PC-9 (cell line): ENCODE measurements around the gene TMIGD2. TPM values are rescaled to one million over a fixed set of nuclear protein-coding genes. Genes with fewer than 3 reads are reported as not detected.

Source experiments
- BruUV-seq: library from RNA; stranded (reverse); fragments of 400-500 nt; replicated peaks from 2 replicates; lab custom pipeline; 2021; lab: Mats Ljungman, UMichigan
- CTCF ChIA-PET: fragments of 300-600 bp; sonication (Branson Sonifier 250); formaldehyde crosslinking; loops from one replicate; lab custom pipeline; 2022; ENCODE audit warnings: antibody characterized with exemption; lab: Charles Lee
- POLR2A ChIA-PET: fragments of 300-600 bp; sonication (Branson Sonifier 250); formaldehyde crosslinking; loops from one replicate; lab custom pipeline; 2022; ENCODE audit warnings: antibody characterized with exemption; ENCODE audit not compliant: unreplicated experiment; lab: Charles Lee
- DNase-seq, 2 experiments: peaks; one replicate each; pipeline versions ENCODE4 v3.0.0 to v3.0.0-alpha.2; 2015 to 2022; ENCODE audit warnings: mixed read lengths in 1 of 2
- H2AFZ ChIP-seq: fragments of 200-600 bp; sonication (generic); 2 replicates; pipeline ENCODE4 v1.8.1; 2017; ENCODE audit warnings: antibody characterized with exemption
- H3F3A ChIP-seq: fragments of 200-600 bp; sonication (generic); 2 replicates; pipeline ENCODE4 v1.8.1; 2017; ENCODE audit warnings: antibody characterized with exemption, mild to moderate bottlenecking, low read depth; ENCODE audit not compliant: insufficient read depth
- H3K27ac ChIP-seq: fragments of 200-600 bp; sonication (generic); 2 replicates; pipeline ENCODE4 v1.6.1; 2016; ENCODE audit warnings: mixed run types
- H3K27me3 ChIP-seq: fragments of 200-600 bp; sonication (generic); 2 replicates; pipeline ENCODE4 v1.6.1; 2016; ENCODE audit warnings: low read depth, mixed run types; ENCODE audit not compliant: insufficient read depth
- H3K36me3 ChIP-seq: fragments of 200-600 bp; sonication (generic); 2 replicates; pipeline ENCODE4 v1.6.1; 2016; ENCODE audit warnings: low read depth, mixed run types
- H3K4me1 ChIP-seq: fragments of 200-600 bp; sonication (generic); replicated peaks from 2 replicates; pipeline ENCODE4 v1.6.1; 2016; ENCODE audit warnings: mixed run types; ENCODE audit not compliant: insufficient read depth
- H3K4me2 ChIP-seq: fragments of 200-600 bp; sonication (generic); 2 replicates; pipeline ENCODE4 v1.6.1; 2017; ENCODE audit warnings: mixed run types
- H3K4me3 ChIP-seq: fragments of 200-600 bp; sonication (generic); 2 replicates; pipeline ENCODE4 v1.6.1; 2016; ENCODE audit warnings: mixed run types
- H3K79me2 ChIP-seq: fragments of 200-600 bp; sonication (generic); 2 replicates; pipeline ENCODE4 v1.6.1; 2017; ENCODE audit warnings: low read depth, mixed run types
- H3K9me2 ChIP-seq: fragments of 200-600 bp; sonication (generic); 2 replicates; pipeline ENCODE4 v1.8.1; 2017; ENCODE audit warnings: mild to moderate bottlenecking; ENCODE audit not compliant: insufficient read depth
- H3K9me3 ChIP-seq: fragments of 200-600 bp; sonication (generic); 2 replicates; pipeline ENCODE4 v1.8.1; 2016; ENCODE audit warnings: low read depth; ENCODE audit not compliant: insufficient read depth
- H4K20me1 ChIP-seq: fragments of 200-600 bp; sonication (generic); 2 replicates; pipeline ENCODE4 v1.8.1; 2017; ENCODE audit not compliant: insufficient read depth
- CTCF ChIP-seq: fragments of 200-600 bp; sonication (generic); conservative IDR thresholded peaks from 2 replicates; pipeline ENCODE4 v1.6.1; 2017; ENCODE audit warnings: mixed run types, antibody characterized with exemption, mild to moderate bottlenecking, moderate library complexity
- EZH2 ChIP-seq: fragments of 200-600 bp; sonication (generic); IDR thresholded peaks from 2 replicates; pipeline ENCODE4 v1.8.0; 2017; ENCODE audit warnings: antibody characterized with exemption, low read depth
- intact Hi-C: fragments of 100-400 bp; cut with micrococcal nuclease; formaldehyde crosslinking; loops from one replicate; pipeline ENCODE4 v1.10.0; 2022; ENCODE audit not compliant: unreplicated experiment
- total RNA-seq: library from RNA; stranded (reverse); gene quantifications from 2 replicates; pipeline ENCODE4 v1.2.3, GENCODE V29; 2021

The TMIGD2 gene
- total RNA-seq, 1 experiment from 2014 or later, result not detected

GRCh38 chr19:4279267-4279529 is 23.0 kb downstream of the TMIGD2 start:
- no TSS peak for BruUV-seq
- H2AFZ ChIP-seq, result no peak overlapping the region
- H3K27ac ChIP-seq, result no peak overlapping the region
- H3K27me3 ChIP-seq, result no peaks in the 10 kb centered on the region
- POLR2A ChIA-PET, result no interaction called here
- no peak for DNase-seq
- no peak overlapping the region for H3K4me3 ChIP-seq
- no peaks in the 10 kb centered on the region for H4K20me1 ChIP-seq
- H3K9me3 ChIP-seq, result no peaks in the 10 kb centered on the region
- H3K4me2 ChIP-seq, result no peak overlapping the region
- H3K9me2 ChIP-seq, result no peaks in the 10 kb centered on the region
- intact Hi-C loops, result no loop called here
- no peaks in the 10 kb centered on the region for H3K4me1 ChIP-seq
- no peaks in the 10 kb centered on the region for H3K36me3 ChIP-seq
- H3K79me2 ChIP-seq, result no peaks in the 10 kb centered on the region
- CTCF ChIA-PET, result no interaction called here
- TF ChIP-seq EZH2, result no peak
- TF ChIP-seq CTCF, result no peak
- no peaks in the 10 kb centered on the region for H3F3A ChIP-seq

- Histone ChIP-seq H3F3A (no peaks in the 10 kb centered on the region), H3K9me3 (no peaks in the 10 kb centered on the region), H3K4me1 (no peaks in the 10 kb centered on the region), H3K4me3 (no peak within 1 kb of the TSS), H4K20me1 (no peaks in the 10 kb centered on the region), H3K27me3 (no peaks in the 10 kb centered on the region), H3K9me2 (no peaks in the 10 kb centered on the region), H3K79me2 (no peaks in the 10 kb centered on the region), H3K27ac (no peak within 1 kb of the TSS), H3K36me3 (no peaks in the 10 kb centered on the region), H2AFZ (no peak within 1 kb of the TSS), H3K4me2 (no peak within 1 kb of the TSS)
- POLR2A ChIA-PET, result no interaction called here
- DNase-seq, result no peak
- intact Hi-C loops, result no loop called here
- TF ChIP-seq EZH2, result no peak
- CTCF ChIA-PET, result no interaction called here
- no TSS peak for BruUV-seq
These were observed 23.5 kb downstream of the TMIGD2 start, which contains the start of gene SHD for GRCh38 chr19:4278419-4279266. SHD (plus strand) TSS chr19:4279266; CDS start chr19:4280064, 798 bp downstream.

- BruUV-seq, result no TSS peak
- CTCF ChIA-PET, result no interaction called here
- Histone ChIP-seq H3K27ac (no peak overlapping the region), H3K4me2 (no peak overlapping the region), H3K4me1 (no peaks in the 10 kb centered on the region), H2AFZ (no peak overlapping the region), H4K20me1 (no peaks in the 10 kb centered on the region), H3K36me3 (no peaks in the 10 kb centered on the region), H3K9me2 (no peaks in the 10 kb centered on the region), H3F3A (no peaks in the 10 kb centered on the region), H3K79me2 (no peaks in the 10 kb centered on the region), H3K4me3 (no peak overlapping the region), H3K9me3 (no peaks in the 10 kb centered on the region), H3K27me3 (no peaks in the 10 kb centered on the region)
- no peak for TF ChIP-seq EZH2
- no peak for TF ChIP-seq CTCF
- DNase-seq, result no peak
- intact Hi-C loops, result no loop called here
- POLR2A ChIA-PET, result no interaction called here
These were observed 24.2 kb downstream of the TMIGD2 start for GRCh38 chr19:4278010-4278409.
